ENCODE data around the gene CCT8.
"Not testable (repeated sequence)": the region's sequence is repeated elsewhere in the genome, so short reads cannot be mapped to it uniquely, and the experiment has no call there.

Gene CCT8

GRCh38 chr21:29018540-29018939 lies 54.9 kb downstream of the CCT8 start:
- TF ChIP-seq CTCF (conservative IDR thresholded peaks at IDR 0.05) (no peak), ZFX (IDR thresholded peaks at IDR 0.05) (no peak)
- peak overlapping the region; percentile 91 for H3K27ac ChIP-seq

GRCh38 chr21:29017639-29018237 lies 55.7 kb downstream of the CCT8 start:
- H3K27ac ChIP-seq = no peak overlapping the region
- no peak for TF ChIP-seq ZFX (IDR thresholded peaks at IDR 0.05)
- no peak for TF ChIP-seq CTCF (conservative IDR thresholded peaks at IDR 0.05)

GRCh38 chr21:29011236-29011635 lies 62.2 kb downstream of the CCT8 start:
- H3K27ac ChIP-seq = not testable (repeated sequence)

GRCh38 chr21:29008367-29008766 lies 65.1 kb downstream of the CCT8 start:
- H3K27ac ChIP-seq = no peak overlapping the region
- TF ChIP-seq CTCF (conservative IDR thresholded peaks at IDR 0.05) (no peak), ZFX (IDR thresholded peaks at IDR 0.05) (no peak)

GRCh38 chr21:29007810-29008209 lies 65.6 kb downstream of the CCT8 start:
- no peak overlapping the region for H3K27ac ChIP-seq
- TF ChIP-seq ZFX (IDR thresholded peaks at IDR 0.05) (no peak), CTCF (conservative IDR thresholded peaks at IDR 0.05) (no peak)

- no peak for TF ChIP-seq CTCF (conservative IDR thresholded peaks at IDR 0.05)
- no peak for TF ChIP-seq ZFX (IDR thresholded peaks at IDR 0.05)
Measured at GRCh38 chr21:29007135-29007534, 66.3 kb downstream of the CCT8 start.

More at GRCh38 chr21:29007135-29007534, 66.3 kb downstream of the CCT8 start:
- H3K27ac ChIP-seq = no peak overlapping the region

Data from C4-2B (cell line).